Nephron progenitor cell (in vitro differentiated cells): ENCODE data around the gene DMRTC2.

Source experiments
- DNase-seq: peaks from one replicate; pipeline ENCODE4 v3.0.0; 2021
- H3K27ac Mint-ChIP-seq: 2 replicates; pipeline ENCODE4 v1.8.0; 2021; ENCODE audit warnings: mild to moderate bottlenecking, moderate library complexity, mixed read lengths
- H3K27me3 Mint-ChIP-seq: 2 replicates; pipeline ENCODE4 v1.8.0; 2021; ENCODE audit warnings: mild to moderate bottlenecking, low read depth, mixed read lengths; ENCODE audit not compliant: poor library complexity
- H3K36me3 Mint-ChIP-seq: 2 replicates; pipeline ENCODE4 v1.8.0; 2021; ENCODE audit warnings: low read depth, mixed read lengths
- H3K4me1 Mint-ChIP-seq: 2 replicates; pipeline ENCODE4 v1.8.0; 2021; ENCODE audit warnings: mixed read lengths
- H3K4me3 Mint-ChIP-seq: 2 replicates; pipeline ENCODE4 v1.8.0; 2021; ENCODE audit warnings: mild to moderate bottlenecking, moderate library complexity, mixed read lengths
- H3K9me3 Mint-ChIP-seq: 2 replicates; pipeline ENCODE4 v1.8.0; 2021; ENCODE audit warnings: mild to moderate bottlenecking, moderate library complexity, mixed read lengths
- TF ChIP-seq, protein P1 (sequence below): fragments of 200-600 bp; sonication (generic); IDR thresholded peaks from 2 replicates; pipeline ENCODE4 v1.5.0; 2021; ENCODE audit warnings: antibody characterized with exemption

The DMRTC2 gene

DNA sequence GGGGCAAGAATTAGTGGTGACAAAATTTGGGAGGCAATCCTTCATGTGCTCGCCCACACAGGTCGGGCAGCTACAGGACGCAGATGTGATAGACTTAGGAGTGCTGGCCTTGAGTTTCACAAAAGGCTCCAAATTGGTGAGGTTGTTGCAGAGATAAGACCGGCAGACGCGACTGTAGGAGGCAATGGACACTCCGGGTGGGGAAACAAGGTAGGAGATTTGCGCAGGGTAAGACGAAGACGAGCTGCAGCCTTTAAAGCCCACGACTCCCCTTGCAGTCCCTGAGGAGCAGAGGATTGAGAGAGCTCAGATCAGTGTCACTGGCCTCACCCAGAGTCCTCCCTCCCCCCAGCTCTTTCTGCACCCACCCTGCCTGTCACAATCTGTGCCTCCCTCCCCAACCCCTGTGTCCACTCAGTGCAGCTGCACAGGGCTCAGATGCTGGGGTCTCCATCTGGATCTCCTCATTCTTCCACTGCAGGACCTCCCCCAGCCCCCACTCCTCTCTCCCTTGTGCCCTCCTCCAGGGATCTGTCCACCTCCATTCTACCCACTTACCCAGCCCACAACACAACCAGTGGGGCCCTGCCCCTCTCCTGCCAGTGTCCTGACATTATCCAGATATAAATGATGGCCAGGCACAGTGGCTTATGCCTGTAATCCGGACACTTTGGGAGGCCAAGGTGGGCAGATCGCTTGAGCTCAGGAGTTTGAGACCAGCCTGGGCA lies 6.7 kb upstream of the DMRTC2 start:
- H3K4me1 Mint-ChIP-seq = no peaks in the 10 kb centered on the region
- H3K27ac Mint-ChIP-seq = no peak overlapping the region
- H3K27me3 Mint-ChIP-seq = peaks cover 41% of the 10 kb centered on the region
- H3K4me3 Mint-ChIP-seq = no peak overlapping the region
- peaks cover 6% of the 10 kb centered on the region for H3K9me3 Mint-ChIP-seq
- DNase-seq = no peak
- H3K36me3 Mint-ChIP-seq = no peaks in the 10 kb centered on the region
- TF ChIP-seq, protein P1, sequence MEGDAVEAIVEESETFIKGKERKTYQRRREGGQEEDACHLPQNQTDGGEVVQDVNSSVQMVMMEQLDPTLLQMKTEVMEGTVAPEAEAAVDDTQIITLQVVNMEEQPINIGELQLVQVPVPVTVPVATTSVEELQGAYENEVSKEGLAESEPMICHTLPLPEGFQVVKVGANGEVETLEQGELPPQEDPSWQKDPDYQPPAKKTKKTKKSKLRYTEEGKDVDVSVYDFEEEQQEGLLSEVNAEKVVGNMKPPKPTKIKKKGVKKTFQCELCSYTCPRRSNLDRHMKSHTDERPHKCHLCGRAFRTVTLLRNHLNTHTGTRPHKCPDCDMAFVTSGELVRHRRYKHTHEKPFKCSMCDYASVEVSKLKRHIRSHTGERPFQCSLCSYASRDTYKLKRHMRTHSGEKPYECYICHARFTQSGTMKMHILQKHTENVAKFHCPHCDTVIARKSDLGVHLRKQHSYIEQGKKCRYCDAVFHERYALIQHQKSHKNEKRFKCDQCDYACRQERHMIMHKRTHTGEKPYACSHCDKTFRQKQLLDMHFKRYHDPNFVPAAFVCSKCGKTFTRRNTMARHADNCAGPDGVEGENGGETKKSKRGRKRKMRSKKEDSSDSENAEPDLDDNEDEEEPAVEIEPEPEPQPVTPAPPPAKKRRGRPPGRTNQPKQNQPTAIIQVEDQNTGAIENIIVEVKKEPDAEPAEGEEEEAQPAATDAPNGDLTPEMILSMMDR = no peak

DNA sequence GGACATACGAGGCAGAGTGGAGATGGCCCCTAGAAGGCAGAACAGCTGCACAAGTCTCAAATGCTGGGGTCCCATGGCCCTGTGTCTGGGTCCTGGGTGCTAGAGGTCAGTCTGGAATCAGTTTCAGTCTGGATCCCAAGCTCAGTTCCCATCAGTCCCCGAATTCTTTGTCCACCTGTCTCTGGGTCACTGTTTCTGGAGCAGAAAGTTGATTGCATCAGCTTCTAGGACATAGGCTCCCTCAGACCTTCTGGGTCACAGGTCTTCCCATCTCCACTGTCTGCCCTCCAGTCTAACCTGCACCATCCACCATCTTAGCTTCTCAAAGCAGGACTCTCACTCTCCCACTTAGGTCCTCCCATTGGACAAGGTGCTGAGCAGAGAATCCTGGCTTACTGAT lies 5.6 kb upstream of the DMRTC2 start:
- no peak for DNase-seq
- H3K27me3 Mint-ChIP-seq = peaks cover 50% of the 10 kb centered on the region
- TF ChIP-seq, protein P1 = no peak
- no peaks in the 10 kb centered on the region for H3K4me1 Mint-ChIP-seq
- H3K36me3 Mint-ChIP-seq = no peaks in the 10 kb centered on the region
- peaks cover 17% of the 10 kb centered on the region for H3K9me3 Mint-ChIP-seq
- H3K27ac Mint-ChIP-seq = no peak overlapping the region
- no peak overlapping the region for H3K4me3 Mint-ChIP-seq

DNA sequence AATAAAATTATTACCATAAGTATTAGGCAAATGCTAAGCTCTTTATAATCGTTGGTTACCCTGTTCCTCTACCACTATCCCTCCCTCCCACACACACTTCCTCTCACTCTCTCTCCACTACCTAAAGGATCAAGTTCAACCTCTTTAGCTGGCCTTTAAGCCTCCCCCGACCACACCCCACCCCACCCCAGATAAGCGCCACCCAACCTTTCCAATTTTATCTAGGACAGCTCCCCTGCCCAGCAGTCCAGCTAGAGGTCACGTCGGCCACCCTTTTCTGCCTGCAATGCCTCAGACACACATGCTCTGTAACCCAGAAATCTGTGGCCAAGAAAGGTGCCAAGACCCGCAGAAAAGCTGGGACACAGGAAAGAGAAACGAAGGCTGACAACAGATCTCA lies 1.5 kb upstream of the DMRTC2 start:
- Mint-ChIP-seq H3K4me3 (no peak overlapping the region), H3K27ac (no peak overlapping the region), H3K9me3 (peaks cover 30% of the 10 kb centered on the region), H3K4me1 (no peaks in the 10 kb centered on the region), H3K27me3 (peaks cover 52% of the 10 kb centered on the region), H3K36me3 (no peaks in the 10 kb centered on the region)
- DNase-seq = no peak
- TF ChIP-seq, protein P1 = no peak

DNA sequence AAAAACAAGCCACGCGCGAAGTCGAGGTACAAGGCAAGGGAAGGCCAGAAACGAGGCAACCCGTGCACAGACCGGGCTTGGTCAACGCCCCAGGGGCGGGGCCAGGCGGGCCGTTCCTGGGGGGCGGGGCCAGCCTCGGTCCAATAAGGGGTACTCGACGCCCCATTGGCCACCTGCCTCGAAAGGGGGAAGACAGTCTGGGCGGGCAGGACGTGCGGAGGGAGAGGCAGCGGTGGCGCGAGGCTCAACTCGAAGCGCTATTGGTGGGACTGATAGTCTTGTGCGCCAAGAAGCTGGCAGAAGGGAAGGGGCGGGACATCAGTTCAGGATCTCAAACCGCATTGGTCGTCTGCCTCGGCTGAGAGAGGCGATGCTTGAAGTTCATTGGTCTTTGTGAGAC lies 241 bp upstream of the DMRTC2 start, which contains the start of gene LYPD4:
LYPD4 (minus strand) TSS at position 83 of the 400 bp plus-strand sequence. CDS start 5,398 bp downstream, outside the sequence.
- no peak for DNase-seq
- no peak within 1 kb of the TSS for H3K27ac Mint-ChIP-seq
- H3K9me3 Mint-ChIP-seq = peaks cover 30% of the 10 kb centered on the region
- no peaks in the 10 kb centered on the region for H3K36me3 Mint-ChIP-seq
- no peaks in the 10 kb centered on the region for H3K4me1 Mint-ChIP-seq
- TF ChIP-seq, protein P1 = no peak
- H3K27me3 Mint-ChIP-seq = peaks cover 49% of the 10 kb centered on the region
- no peak within 1 kb of the TSS for H3K4me3 Mint-ChIP-seq

DNA sequence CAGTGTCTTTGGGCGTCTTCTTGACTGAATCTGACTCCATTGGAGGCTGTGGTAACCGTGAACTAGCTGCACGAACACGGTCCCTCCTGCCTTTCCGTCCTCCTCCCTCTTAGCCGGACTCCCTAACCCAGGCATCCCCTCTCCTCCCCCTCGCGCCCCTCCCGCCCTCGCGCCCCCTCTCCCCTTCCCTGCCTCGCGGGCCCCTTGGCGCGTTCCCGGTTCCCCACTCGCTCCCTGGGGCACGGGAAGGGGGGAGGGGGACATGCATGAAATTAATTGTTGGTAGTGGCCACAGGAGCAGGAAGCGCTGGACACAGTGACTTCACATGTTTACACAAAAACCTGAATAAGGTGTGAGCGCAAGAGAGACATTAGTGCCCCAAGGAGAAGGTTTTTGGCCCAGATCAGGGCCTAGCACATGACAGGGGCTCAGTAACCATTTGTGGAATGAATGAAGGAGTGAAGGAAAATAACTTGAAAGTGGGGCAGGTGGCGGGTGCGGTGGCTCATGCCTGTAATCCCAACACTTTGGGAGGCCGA lies 279 bp downstream of the DMRTC2 start:
- Mint-ChIP-seq H3K4me1 (no peaks in the 10 kb centered on the region), H3K27ac (no peak overlapping the region), H3K27me3 (peaks cover 52% of the 10 kb centered on the region), H3K9me3 (peaks cover 30% of the 10 kb centered on the region), H3K4me3 (no peak overlapping the region), H3K36me3 (no peaks in the 10 kb centered on the region)
- TF ChIP-seq, protein P1 = no peak
- no peak for DNase-seq
